ENCODE measurements around the gene IFIT1.

- TF ChIP-seq XRCC5 (IDR thresholded peaks at IDR 0.05; ENCODE audit: low read depth, low read length) (no peak), ZBTB40 (IDR thresholded peaks at IDR 0.05) (no peak), ZBTB40 (CRISPR knock-in tag; IDR thresholded peaks at IDR 0.05) (no peak), ZNF311 (CRISPR knock-in tag; IDR thresholded peaks at IDR 0.05) (no peak), E2F6 (IDR thresholded peaks at IDR 0.05; ENCODE audit: borderline replicate concordance in 1 of 2, extremely low read depth in 1 of 2, insufficient read depth in 1 of 2, insufficient read length in 1 of 2, low read depth in 1 of 2, low read length in 1 of 2, poor library complexity in 1 of 2, severe bottlenecking in 1 of 2) (no peak), HNRNPLL (IDR thresholded peaks at IDR 0.05; ENCODE audit: low read depth, low read length, poor library complexity, severe bottlenecking) (no peak), SMARCB1 (IDR thresholded peaks at IDR 0.05; ENCODE audit: insufficient read length, low read depth) (no peak), PHF8 (IDR thresholded peaks at IDR 0.05; ENCODE audit: borderline replicate concordance, low read length) (no peak)
Measured at GRCh38 chr10:89428877-89429276, 36.5 kb downstream of the IFIT1 start.
